Glomerular endothelial cell (primary cell): Measurements from ENCODE around the gene CLIC1. TPM values are rescaled to one million over a fixed set of nuclear protein-coding genes. Genes with fewer than 3 reads are reported as not detected.
"Not testable (repeated sequence)": the region's sequence is repeated elsewhere in the genome, so short reads cannot be mapped to it uniquely, and the experiment has no call there.

ENCODE experiments used
- DNase-seq: peaks from one replicate; pipeline ENCODE4 v3.0.0-alpha.2; 2011; ENCODE audit warnings: low read depth, low spot score; ENCODE audit errors: extremely low read depth
- total RNA-seq: library from RNA; depleted of rRNA; stranded (reverse); fragments of >200 nt; gene quantifications from 2 replicates; pipeline ENCODE4 v1.2.3, GENCODE V29; 2015

The CLIC1 gene
- total RNA-seq, 1 donor from 2014 or later, result 541 TPM

DNA sequence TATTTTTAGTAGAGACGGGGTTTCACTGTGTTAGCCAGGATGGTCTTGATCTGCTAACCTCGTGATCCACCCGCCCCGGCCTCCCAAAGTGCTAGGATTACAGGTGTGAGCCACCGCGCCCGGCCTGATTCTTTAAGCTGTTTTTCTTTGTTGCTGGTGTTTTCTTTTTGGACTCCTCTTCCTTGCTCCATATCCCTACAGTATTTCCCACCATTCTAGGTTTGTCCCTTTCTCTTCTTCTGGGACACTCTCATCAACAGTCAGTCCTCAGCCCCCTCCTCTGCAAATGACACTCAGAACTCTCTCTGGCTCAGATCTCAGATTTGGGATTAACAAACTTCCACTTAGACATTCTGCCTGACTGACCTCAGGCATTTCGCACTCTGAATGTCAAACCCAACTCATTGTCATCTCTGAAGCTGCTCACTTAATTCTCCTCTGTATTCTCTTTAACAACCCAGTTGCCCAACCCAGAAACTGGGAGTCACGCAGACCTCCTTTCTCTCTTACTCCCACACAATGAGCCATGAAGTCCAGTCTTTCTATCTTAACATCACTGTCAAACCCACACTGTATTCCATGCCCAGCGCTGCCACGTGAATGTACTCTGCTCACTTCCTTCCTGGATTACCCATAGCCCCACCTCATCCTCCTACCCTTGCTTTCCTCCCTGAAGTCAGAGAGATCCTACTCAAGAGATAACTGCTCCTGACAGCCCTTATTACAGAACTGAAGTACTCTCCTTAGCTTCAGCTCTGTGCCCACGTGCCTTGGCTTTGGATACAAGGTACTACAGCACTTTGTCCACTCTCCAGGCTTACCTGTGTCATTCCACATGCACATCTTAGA is 10.6 kb downstream of the CLIC1 start:
- DNase-seq, result no peak

DNA sequence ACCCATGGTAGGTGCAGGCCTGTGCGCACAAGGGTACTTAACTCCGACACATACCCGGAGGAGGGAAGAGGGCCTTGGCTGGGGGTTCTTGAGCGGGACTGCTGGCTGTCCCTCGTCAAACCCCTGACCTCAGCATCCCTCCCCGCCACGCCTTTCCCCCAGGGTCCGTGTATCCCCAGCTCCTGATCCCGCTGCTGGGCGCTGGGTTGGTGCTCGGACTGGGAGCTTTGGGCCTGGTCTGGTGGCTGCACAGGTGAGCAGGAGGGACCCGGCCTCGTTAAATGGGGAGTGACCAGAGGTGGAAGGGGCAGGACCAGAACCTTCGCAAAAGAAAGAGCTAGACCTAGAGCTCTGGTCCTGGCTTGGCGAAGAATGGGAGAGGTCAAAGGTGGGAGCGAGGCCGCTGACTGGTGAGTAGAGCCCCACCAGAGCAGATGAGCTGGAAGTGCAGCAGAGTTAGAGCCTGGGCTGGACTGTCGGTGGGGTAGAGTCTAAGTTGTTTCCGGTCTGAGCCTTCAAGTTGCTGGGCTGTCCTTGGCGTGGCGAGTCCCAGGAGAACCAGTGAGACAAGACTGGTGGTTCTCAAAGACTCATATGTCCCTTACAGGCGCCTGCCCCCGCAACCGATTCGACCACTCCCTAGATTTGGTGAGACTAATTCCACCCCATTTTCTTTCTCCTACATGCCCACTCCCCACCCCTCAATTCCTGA is 12.2 kb downstream of the CLIC1 start:
- no peak for DNase-seq

DNA sequence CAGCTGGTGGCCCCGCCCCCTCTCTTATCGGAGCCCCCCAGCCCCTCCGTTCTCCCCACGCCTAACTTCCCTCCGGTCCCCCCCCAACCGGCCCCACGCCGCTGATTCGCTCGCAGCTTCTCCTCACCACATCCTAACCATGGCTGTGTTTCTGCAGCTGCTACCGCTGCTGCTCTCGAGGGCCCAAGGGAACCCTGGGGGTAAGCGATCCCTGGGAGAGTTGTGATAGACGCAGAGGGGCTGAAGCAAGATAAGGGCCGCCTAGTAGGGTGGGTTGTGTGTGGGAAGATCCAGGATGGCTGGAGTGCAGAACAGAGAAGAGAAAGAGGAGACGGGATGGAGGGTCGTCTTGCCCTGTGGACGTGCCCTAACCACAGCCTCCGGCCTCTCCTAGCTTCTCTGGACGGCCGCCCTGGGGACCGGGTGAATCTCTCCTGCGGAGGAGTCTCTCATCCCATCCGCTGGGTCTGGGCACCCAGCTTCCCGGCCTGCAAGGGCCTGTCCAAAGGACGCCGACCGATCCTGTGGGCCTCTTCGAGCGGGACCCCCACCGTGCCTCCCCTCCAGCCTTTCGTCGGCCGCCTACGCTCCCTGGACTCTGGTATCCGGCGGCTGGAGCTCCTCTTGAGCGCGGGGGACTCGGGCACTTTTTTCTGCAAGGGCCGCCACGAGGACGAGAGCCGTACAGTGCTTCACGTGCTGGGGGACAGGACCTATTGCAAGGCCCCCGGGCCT is 12.9 kb downstream of the CLIC1 start, which contains the start of gene MPIG6B:
Gene MPIG6B (plus strand): TSS at position 129 of the 735 bp plus-strand sequence. CDS start 11 bp downstream, at position 140.
- DNase-seq, result no peak

DNA sequence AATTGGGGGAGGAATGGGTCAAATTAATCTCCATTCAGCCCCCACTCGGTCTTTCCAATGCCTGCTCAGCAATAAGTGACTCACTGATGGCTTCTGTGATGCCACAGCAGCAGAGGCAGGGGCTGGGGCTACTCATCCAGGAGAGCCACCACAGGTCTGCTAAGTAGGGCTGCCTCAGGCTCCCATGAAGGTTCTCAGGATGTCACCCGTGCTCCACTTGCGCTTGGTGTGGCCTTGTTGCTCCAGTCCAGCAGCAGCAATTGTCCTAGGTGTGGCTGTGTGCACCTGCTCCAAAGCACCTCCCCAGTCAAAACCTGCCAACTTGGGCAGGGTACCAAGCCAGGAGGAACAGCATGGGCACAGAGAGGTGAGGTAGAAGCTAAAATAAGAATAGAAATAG is 14.2 kb downstream of the CLIC1 start:
- DNase-seq, result no peak

DNA sequence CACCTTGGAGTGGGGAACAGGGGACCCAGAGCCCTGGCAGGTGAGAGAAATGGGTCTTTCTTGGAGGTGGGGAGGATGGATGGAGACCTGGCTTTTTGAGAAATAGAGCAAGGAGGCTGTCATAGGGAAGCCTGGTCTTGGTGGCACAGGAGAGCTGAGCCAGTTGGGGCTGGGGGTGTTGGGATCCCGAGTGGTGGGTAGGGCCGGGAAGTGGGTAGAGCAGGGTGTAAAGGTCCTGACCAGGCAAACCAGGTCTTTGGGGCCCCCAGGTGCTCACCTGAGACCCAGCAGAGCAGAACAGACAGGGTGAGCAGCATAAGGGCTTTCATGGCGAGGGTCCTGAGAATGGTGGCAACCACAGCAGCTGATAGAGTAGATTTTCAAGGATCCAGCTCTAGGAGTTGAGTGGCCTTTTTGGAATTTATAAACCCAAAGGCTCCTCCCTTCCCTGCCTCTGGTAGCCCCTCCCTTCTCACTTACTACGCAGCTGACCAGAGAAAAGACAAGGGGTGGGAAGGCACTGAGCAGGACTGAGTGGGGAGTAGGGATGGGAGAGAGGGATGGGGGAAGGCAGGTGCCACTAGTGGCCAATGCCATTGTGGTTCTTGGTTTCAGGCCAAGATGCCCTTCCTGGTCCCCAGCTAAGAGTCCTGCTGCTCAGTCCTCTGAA is 14.8 kb downstream of the CLIC1 start, which contains the start of gene LY6G6C:
Gene LY6G6C (minus strand): TSS at position 396 of the 670 bp plus-strand sequence. CDS start 67 bp downstream, at position 329.
- DNase-seq, result no peak

DNA sequence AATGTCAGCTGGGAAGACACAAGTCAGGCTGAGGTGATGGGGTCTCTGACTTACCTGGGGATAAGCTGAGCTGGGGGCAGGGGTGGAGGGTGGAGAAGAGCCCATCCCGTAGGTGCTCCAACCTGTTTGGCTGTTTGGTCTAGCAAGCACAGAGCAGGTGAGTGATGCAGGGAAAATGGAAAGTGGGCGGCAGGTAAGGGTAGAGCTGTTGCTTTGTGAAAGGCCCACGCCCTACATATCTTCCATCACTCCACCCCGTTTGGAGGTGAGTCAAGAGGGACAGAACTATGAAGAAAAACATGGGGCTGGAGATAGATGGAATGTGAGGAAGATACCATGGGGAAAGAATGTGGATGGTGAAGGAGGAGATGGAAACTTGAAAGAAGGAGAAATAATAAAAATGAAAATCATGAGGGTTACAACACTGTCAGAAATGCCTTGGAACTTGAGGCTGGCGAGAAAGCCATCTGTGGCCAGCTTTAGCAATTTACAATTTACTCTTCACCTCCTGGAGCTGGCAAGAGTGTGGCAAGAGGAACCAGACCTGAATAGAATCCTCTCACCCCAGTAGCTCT is 16.0 kb downstream of the CLIC1 start:
- DNase-seq, result no peak

DNA sequence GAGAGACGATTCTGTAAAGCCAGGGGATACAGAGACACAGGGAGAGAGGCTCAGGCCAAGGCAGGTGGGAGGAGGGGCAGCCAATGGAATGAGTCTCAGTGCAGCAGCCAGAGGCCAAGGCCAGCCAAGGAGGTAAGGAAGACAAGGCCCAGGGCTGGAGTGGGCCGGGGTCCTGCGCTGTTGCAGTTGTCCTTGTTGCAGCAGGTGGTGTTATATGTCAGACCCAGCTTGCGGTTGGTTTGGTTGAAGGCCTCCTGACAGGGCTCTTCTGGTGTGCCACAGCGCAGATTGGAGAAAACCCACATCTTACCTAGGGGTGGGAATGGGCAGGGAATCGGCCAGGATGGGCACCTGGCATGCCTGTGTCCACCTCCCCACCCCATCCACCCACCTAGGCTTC is 17.3 kb downstream of the CLIC1 start:
- DNase-seq, result no peak

DNA sequence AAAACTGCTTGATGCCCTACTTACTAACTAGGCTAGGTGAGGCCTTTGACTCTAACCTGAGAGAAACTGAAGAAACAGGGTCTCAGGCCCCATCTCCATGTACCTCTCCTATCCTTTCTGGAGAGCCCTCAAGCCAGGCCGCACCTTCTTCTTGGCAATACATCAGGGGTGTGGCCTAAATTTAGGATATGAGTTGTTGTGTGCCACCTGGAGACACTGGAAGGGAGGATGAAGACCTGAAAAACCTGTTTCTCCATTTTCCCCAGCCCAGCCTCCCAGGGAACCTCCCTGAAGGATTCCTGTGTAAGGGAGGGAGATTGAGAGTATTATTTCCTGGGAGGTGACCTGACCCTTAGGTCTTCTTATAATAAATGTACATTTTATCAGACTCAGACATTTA is 18.1 kb downstream of the CLIC1 start:
- DNase-seq, result no peak

DNA sequence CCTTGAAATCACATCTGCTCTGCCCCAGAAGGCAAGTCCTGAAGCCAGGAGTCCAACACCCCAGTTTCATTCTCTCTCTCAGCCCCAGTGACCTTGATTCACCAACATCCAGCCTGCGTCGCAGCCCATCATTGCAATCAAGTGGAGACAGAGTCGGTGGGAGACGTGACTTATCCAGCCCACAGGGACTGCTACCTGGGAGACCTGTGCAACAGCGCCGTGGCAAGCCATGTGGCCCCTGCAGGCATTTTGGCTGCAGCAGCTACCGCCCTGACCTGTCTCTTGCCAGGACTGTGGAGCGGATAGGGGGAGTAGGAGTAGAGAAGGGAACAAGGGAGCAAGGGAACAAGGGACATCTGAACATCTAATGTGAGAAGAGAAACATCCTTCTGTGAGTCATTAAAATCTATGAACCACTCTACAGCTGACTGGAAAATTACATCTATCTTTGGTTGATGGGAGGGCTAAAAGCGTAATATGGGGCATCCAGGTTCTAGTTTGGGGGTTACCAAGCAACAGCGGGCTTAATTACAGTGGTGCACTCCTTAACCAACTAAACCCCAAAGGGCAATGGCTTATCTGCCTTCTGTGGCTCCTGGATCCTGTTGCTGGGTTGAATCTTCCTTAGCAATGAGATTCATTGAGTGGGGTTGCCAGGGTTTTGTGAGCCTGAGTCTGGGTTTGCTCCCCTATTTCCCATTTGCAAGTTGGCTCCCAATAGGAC is 18.7 kb downstream of the CLIC1 start:
- DNase-seq, result no peak

DNA sequence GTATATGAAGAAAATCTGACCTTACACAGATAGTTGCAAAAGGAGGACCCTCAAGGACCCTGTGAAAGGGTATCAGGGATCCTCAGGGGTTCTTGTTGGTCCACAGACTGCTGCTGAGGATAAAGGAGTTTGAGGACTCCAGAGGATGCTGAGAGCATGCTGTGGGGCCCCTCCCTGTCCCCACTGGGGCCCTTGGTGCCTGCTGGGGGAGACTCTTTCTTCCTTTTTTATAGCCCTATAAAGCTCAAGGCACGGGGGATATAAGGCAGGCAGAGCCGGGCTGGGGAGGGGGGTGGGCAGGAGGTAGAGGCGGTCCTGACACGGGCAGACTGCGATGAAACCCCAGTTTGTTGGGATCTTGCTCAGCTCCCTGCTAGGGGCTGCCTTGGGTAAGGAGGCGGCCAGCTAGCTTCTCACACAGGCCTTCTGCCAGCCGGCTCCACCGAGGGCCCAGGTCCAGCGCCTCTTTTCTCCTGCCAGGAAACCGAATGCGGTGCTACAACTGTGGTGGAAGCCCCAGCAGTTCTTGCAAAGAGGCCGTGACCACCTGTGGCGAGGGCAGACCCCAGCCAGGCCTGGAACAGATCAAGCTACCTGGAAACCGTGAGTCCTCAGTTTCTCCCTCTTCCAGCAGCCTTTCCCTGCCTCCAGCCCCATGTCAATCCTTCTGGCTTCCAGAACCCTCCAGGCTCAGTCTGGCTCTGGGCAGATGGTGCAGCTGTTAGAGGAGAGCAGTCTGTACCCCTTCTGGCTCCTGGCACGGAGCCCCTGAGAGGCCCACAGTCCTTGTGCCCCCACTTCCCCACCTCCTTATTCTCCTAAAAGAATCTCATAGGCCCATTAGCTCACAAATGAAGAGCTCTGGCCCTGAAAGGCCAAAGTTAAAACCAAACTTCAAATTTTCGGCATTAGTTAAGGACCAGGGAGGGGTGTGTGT is 21.0 kb downstream of the CLIC1 start, which contains the start of gene LY6G6D:
Gene LY6G6D (plus strand): TSS at position 327 of the 937 bp plus-strand sequence. CDS start 8 bp downstream, at position 335.
- no peak for DNase-seq

DNA sequence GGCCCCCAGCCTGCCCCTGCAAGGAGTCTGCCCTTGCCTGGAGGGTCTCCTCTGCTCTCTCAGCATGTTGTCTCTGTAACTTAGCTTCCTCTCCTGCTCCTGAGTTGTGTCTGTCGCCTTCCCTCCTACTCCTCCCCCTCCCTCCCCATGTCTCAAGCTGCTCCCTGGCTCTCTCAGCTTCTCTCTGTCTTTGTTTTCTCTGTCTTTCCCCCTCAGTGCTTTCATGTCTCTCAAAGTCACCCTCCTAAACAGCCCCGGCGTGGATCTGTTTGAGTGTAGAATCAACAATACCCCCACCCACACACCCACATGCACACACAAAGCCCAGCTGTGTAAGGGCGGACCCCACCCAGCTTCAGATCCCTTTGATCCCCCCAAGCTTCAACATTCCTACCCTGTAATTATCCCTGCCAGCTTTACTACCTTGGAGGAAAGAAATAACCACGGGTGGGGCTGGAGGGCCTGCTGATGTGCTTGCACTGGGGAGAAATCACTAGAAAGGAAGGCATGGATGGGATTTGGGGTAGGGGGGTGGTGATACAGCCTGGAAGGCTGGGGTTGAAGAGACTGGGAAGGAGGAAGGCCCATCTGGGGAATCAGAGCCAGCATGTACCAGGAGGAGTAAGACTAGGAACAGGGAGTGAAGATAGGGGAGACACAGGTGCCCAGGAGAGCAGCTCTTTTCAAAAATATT is 22.2 kb downstream of the CLIC1 start:
- DNase-seq, result no peak

DNA sequence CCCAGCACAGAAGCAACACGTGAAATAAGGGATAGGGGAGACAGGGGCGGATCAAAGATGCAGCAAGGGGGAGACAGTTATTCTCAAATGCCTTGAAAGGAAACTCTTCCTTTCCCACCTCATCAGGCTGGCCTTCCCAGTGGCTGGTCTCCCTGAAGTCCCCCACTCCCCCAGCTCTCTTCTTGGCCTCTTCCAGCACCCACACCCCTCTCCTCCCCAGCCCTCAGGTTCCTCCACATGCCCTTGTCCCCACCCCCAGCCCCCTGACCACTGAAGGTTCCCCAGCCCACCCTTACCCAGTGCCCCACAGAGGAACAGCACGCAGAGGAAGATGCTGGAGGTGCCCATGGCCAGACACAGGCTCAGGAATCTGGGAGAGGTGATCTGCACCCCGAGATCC is 22.9 kb downstream of the CLIC1 start:
- no peak for DNase-seq

DNA sequence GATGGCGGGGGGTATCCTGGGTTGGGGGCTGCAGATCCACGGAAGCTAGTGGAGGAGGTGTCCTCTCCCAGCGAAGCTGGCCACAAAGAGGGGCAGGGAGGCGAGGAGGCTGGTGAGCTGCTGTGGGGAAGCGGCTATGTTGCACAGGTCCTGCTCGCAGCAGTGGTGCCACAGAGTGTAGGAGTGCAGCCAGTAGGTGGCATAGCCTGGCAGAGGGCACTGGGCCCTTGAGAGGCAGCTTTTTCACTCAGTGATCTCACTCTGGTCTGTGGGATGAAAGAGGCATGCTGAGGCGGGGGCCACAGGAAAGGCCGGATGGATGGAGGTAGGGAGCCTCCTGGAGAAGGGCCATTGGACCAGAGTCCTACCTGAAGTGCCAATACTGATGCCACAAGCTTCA is 24.0 kb downstream of the CLIC1 start:
- no peak for DNase-seq

DNA sequence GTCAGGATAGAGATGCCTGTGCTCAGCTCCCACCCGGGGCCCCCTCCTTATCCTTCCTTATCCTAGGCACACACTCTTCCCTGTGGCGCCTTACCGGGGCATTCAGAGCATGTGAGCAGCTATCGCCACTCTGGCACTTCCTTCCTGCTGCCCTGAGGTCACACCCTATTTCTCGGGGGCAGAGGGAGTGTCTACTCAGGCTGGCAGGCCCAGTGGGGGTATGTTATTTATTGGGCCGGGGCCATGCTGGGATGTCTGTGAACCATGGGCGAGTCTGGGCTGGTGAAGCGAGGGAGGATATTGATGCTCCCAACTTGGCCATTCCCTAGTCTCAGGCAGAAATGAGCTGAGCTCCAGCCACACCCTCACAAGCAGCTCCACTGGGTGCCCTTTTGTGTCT is 25.1 kb downstream of the CLIC1 start:
- DNase-seq, result no peak

DNA sequence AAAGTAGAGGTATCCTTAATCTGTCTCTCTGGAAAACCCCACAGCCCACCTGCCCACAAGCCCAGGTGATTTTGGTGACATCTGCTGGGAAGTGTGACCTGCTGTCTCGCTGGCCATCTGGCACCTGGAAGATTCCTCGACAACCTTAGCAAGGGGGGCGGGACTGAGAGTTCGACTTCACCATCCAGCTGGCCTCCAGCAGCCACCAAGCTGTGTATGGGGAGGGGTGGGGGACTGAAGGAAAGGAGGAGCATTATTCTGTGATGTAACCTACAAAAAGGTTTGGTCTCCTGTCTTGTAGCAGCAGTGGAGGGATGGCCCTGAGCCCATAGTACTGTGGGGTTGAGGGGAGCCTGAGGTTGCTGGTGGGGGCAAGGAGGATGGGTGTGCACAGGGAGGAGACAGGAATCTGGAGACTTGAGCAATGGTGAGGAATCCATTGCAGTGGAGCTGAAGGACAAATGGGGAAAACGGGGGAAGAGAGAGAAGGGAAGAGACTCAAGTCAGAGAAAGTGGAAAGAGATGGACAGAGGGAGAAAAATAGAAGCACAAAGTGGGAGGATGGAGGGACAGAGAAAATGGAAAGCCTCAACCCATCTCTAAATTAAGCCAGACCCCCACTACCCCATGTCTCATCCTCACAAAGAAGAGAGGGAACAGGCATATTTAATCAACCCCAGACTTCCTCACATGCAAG is 25.7 kb downstream of the CLIC1 start:
- DNase-seq, result no peak

DNA sequence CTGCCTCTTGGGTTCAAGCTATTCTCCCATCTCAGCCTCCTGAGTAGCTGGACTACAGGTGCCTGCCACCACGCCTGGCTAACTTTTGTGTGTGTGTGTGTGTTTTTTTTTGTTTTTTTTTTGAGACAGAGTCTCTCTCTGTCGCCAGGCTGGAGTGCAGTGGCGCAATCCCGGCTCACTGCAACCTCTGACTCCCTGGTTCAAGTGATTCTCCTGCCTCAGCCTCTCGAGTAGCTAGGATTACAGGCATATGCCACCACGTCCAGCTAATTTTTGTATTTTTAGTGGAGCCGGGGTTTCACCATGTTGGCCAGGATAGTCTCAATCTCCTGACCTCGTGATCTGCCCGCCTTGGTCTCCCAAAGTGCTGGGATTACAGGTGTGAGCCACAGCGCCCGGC is 27.2 kb downstream of the CLIC1 start:
- not testable (repeated sequence) for DNase-seq

DNA sequence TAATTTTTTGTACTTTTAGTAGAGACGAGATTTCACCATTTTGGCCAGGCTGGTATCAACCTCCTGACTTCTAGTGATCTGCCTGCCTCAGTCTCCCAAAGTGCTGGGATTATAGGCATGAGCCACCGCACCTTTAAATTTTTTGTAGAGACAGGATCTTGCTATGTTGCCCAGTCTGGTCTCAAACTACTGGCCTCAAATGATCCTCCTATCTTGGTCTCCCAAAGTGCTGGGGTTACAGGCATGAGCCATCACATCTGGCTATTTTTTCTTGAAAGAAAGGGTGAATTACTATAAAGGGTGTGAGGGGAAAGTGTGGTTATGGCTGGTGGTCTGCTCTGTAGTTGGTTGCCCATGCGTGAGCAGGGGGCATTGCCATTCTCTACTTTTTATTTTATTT is 28.1 kb downstream of the CLIC1 start:
- no peak for DNase-seq
